K562 (cell line): ENCODE results near the gene CDC45. TPM values are rescaled to one million over a fixed set of nuclear protein-coding genes. Genes with fewer than 3 reads are reported as not detected.

Source experiments
- ARID1B ChIP-seq: fragments of 450-650 bp; IDR thresholded peaks from 2 replicates; pipeline ENCODE4 v1.6.1; 2016; ENCODE audit warnings: antibody characterized with exemption, mild to moderate bottlenecking, inconsistent platforms
- CBFA2T2 ChIP-seq: fragments of 450-650 bp; conservative IDR thresholded peaks from 2 replicates; pipeline ENCODE4 v1.6.1; 2017; ENCODE audit warnings: mild to moderate bottlenecking
- CBX3 ChIP-seq, 2 experiments: IDR thresholded peaks; 1 replicate in 1 of 2; 2 replicates in 1 of 2; pipeline ENCODE4 v1.6.1; 2012; ENCODE audit warnings: inconsistent platforms in 2 of 2, low read length in 2 of 2, borderline replicate concordance in 1 of 2, control low read depth in 1 of 2
- CEBPG ChIP-seq, 3 experiments: fragments of 200-800 bp in 1 of 3; sonication (Bioruptor generic) in 1 of 3; sonication (generic) in 1 of 3; formaldehyde crosslinking in 1 of 3; IDR thresholded peaks in 2 of 3; conservative IDR thresholded peaks in 1 of 3; 2 replicates each; pipeline versions ENCODE4 v1.6.1 to v1.8.0; 2016 to 2022; ENCODE audit warnings: missing compliant biosample characterization in 2 of 3, missing genetic modification characterization in 2 of 3, mild to moderate bottlenecking in 1 of 3, missing genetic modification reagents in 1 of 3
- RHOXF2B ChIP-seq: fragments of 250-450 bp; sonication (Bioruptor Pico); conservative IDR thresholded peaks from 2 replicates; pipeline ENCODE4 v1.5.1; 2021
- ZNF282 ChIP-seq: sonication (generic); formaldehyde crosslinking; IDR thresholded peaks from 2 replicates; pipeline ENCODE4 v1.8.1; 2023; ENCODE audit warnings: missing genetic modification reagents
- polyA plus RNA-seq, 8 experiments: library from polyadenylated mRNA; depleted of rRNA in 4 of 8; stranded (reverse) in 5 of 8; unstranded in 3 of 8; fragments of >200 nt; fragmentation: Nextera tagmentation in 2 of 8; fragmentation: Illumina TruSeq in 1 of 8; extraction: Ambion mirVana in 2 of 8; extraction: Trizol in 1 of 8; gene quantifications; 2 replicates each; pipeline versions ENCODE4 v1.2.1 to v1.2.3, GENCODE V29; 2011 to 2014; ENCODE audit warnings: inconsistent platforms in 1 of 8, missing spikeins in 1 of 8
- total RNA-seq, 7 experiments: library from RNA; depleted of rRNA in 6 of 7; stranded (reverse); fragments of >200 nt in 6 of 7; fragmentation: Illumina TruSeq in 2 of 7; extraction: Trizol in 2 of 7; gene quantifications; 2 replicates each; pipeline versions ENCODE4 v1.2.1 to v1.2.3, GENCODE V29; 2011 to 2021; ENCODE audit warnings: low replicate concordance in 1 of 7
- TF ChIP-seq, protein P1 (sequence below): fragments of 200-800 bp; sonication (Bioruptor generic); IDR thresholded peaks from 2 replicates; pipeline ENCODE4 v1.6.1; 2016; ENCODE audit warnings: missing genetic modification characterization, missing compliant biosample characterization
- TF ChIP-seq, protein P2 (sequence below), 2 experiments: fragments of 450-650 bp in 1 of 2; sonication (generic) in 1 of 2; formaldehyde crosslinking in 1 of 2; IDR thresholded peaks in 1 of 2; conservative IDR thresholded peaks in 1 of 2; 2 replicates each; pipeline versions ENCODE4 v1.6.1 to v1.8.1; 2016 to 2023; ENCODE audit warnings: mild to moderate bottlenecking in 2 of 2, moderate library complexity in 2 of 2, inconsistent platforms in 1 of 2, missing genetic modification reagents in 1 of 2
- TF ChIP-seq, protein P3 (sequence below): sonication (generic); formaldehyde crosslinking; IDR thresholded peaks from 2 replicates; pipeline ENCODE4 v1.8.1; 2023; ENCODE audit warnings: mild to moderate bottlenecking, missing genetic modification reagents, moderate library complexity
- TF ChIP-seq, protein P4 (sequence below): fragments of 450-650 bp; conservative IDR thresholded peaks from 2 replicates; pipeline ENCODE4 v1.6.1; 2016; ENCODE audit warnings: missing genetic modification characterization, low read depth, mild to moderate bottlenecking, missing compliant biosample characterization, moderate library complexity
- TF ChIP-seq, protein P5 (sequence below): fragments of 450-650 bp; formaldehyde crosslinking; IDR thresholded peaks from 2 replicates; pipeline ENCODE4 v1.4.0; 2020; ENCODE audit warnings: mild to moderate bottlenecking, moderate library complexity
- TF ChIP-seq, protein P6 (sequence below): fragments of 450-650 bp; IDR thresholded peaks from 2 replicates; pipeline ENCODE4 v1.6.1; 2017; ENCODE audit warnings: antibody characterized with exemption

Gene CDC45
- total and polyA plus RNA-seq, 9 of the 15 experiments (the other 6 are each of a cell fraction or from before 2014, with no cell fraction given): 251 to 580 (median 410) TPM

DNA sequence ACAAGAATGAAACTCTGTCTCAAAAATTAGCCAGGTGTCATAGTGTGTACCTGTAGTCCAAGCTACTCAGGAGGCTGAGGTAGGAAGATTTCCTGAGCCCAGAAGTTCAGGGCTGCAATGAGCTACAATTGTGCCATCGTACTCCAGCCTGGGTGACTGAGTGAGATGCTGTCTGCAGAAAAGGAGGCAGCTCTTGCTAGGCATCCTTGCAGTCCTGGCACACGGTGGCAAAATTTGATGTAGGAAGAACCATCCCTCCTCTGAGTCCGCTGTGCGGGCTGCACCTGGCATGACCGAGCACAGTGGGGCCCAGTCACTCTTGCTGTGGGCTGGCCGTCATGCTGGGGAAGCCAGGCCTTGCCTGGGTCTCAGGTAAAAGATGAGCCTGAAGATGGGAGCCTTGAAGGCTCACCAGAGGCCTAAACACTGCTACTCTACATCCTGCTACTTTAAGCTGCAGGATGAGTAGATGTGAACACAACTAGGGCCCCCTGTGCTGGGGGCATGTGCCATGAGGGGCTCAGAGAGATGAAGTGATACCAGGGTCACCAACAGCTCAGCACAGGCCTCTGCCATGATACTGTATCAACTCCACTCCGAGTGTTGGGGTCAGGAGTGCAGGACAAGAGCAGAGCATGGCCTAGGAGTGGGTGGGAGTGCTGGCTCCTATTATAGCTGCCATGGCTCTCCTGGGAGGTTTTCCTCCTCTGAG, 18.6 kb downstream of the CDC45 start (continued):
- TF ChIP-seq, protein P1, sequence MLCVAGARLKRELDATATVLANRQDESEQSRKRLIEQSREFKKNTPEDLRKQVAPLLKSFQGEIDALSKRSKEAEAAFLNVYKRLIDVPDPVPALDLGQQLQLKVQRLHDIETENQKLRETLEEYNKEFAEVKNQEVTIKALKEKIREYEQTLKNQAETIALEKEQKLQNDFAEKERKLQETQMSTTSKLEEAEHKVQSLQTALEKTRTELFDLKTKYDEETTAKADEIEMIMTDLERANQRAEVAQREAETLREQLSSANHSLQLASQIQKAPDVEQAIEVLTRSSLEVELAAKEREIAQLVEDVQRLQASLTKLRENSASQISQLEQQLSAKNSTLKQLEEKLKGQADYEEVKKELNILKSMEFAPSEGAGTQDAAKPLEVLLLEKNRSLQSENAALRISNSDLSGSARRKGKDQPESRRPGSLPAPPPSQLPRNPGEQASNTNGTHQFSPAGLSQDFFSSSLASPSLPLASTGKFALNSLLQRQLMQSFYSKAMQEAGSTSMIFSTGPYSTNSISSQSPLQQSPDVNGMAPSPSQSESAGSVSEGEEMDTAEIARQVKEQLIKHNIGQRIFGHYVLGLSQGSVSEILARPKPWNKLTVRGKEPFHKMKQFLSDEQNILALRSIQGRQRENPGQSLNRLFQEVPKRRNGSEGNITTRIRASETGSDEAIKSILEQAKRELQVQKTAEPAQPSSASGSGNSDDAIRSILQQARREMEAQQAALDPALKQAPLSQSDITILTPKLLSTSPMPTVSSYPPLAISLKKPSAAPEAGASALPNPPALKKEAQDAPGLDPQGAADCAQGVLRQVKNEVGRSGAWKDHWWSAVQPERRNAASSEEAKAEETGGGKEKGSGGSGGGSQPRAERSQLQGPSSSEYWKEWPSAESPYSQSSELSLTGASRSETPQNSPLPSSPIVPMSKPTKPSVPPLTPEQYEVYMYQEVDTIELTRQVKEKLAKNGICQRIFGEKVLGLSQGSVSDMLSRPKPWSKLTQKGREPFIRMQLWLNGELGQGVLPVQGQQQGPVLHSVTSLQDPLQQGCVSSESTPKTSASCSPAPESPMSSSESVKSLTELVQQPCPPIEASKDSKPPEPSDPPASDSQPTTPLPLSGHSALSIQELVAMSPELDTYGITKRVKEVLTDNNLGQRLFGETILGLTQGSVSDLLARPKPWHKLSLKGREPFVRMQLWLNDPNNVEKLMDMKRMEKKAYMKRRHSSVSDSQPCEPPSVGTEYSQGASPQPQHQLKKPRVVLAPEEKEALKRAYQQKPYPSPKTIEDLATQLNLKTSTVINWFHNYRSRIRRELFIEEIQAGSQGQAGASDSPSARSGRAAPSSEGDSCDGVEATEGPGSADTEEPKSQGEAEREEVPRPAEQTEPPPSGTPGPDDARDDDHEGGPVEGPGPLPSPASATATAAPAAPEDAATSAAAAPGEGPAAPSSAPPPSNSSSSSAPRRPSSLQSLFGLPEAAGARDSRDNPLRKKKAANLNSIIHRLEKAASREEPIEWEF (CRISPR knock-in tag): no peak
- no peak for TF ChIP-seq ARID1B
- TF ChIP-seq, protein P2, sequence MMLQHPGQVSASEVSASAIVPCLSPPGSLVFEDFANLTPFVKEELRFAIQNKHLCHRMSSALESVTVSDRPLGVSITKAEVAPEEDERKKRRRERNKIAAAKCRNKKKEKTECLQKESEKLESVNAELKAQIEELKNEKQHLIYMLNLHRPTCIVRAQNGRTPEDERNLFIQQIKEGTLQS (IDR thresholded peaks at IDR 0.05): no peak
- TF ChIP-seq, protein P2 (CRISPR knock-in tag; conservative IDR thresholded peaks at IDR 0.05): no peak
- TF ChIP-seq, protein P3, sequence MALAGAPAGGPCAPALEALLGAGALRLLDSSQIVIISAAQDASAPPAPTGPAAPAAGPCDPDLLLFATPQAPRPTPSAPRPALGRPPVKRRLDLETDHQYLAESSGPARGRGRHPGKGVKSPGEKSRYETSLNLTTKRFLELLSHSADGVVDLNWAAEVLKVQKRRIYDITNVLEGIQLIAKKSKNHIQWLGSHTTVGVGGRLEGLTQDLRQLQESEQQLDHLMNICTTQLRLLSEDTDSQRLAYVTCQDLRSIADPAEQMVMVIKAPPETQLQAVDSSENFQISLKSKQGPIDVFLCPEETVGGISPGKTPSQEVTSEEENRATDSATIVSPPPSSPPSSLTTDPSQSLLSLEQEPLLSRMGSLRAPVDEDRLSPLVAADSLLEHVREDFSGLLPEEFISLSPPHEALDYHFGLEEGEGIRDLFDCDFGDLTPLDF: no peak
- TF ChIP-seq, protein P4, sequence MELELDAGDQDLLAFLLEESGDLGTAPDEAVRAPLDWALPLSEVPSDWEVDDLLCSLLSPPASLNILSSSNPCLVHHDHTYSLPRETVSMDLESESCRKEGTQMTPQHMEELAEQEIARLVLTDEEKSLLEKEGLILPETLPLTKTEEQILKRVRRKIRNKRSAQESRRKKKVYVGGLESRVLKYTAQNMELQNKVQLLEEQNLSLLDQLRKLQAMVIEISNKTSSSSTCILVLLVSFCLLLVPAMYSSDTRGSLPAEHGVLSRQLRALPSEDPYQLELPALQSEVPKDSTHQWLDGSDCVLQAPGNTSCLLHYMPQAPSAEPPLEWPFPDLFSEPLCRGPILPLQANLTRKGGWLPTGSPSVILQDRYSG (tag): no peak
- TF ChIP-seq, protein P5, sequence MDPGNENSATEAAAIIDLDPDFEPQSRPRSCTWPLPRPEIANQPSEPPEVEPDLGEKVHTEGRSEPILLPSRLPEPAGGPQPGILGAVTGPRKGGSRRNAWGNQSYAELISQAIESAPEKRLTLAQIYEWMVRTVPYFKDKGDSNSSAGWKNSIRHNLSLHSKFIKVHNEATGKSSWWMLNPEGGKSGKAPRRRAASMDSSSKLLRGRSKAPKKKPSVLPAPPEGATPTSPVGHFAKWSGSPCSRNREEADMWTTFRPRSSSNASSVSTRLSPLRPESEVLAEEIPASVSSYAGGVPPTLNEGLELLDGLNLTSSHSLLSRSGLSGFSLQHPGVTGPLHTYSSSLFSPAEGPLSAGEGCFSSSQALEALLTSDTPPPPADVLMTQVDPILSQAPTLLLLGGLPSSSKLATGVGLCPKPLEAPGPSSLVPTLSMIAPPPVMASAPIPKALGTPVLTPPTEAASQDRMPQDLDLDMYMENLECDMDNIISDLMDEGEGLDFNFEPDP (CRISPR knock-in tag): no peak
- TF ChIP-seq CBFA2T2: no peak
- TF ChIP-seq CEBPG (CRISPR knock-in tag; IDR thresholded peaks at IDR 0.05): no peak
- TF ChIP-seq CEBPG (tag; conservative IDR thresholded peaks at IDR 0.05 in 1 of 2, IDR thresholded peaks at IDR 0.05 in 1 of 2): no peak
- TF ChIP-seq ZNF282 (CRISPR knock-in tag): no peak
- TF ChIP-seq, protein P6, sequence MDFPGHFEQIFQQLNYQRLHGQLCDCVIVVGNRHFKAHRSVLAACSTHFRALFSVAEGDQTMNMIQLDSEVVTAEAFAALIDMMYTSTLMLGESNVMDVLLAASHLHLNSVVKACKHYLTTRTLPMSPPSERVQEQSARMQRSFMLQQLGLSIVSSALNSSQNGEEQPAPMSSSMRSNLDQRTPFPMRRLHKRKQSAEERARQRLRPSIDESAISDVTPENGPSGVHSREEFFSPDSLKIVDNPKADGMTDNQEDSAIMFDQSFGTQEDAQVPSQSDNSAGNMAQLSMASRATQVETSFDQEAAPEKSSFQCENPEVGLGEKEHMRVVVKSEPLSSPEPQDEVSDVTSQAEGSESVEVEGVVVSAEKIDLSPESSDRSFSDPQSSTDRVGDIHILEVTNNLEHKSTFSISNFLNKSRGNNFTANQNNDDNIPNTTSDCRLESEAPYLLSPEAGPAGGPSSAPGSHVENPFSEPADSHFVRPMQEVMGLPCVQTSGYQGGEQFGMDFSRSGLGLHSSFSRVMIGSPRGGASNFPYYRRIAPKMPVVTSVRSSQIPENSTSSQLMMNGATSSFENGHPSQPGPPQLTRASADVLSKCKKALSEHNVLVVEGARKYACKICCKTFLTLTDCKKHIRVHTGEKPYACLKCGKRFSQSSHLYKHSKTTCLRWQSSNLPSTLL: no peak
- no peak for TF ChIP-seq RHOXF2B (CRISPR knock-in tag)
- TF ChIP-seq CBX3 (IDR thresholded peaks at IDR 0.05; ENCODE audit: borderline replicate concordance in 1 of 2, low read length in 2 of 2): no peak
